Naive thymus-derived CD8-positive, alpha-beta T cell (primary cell): ENCODE data around the gene MSANTD1. TPM values are rescaled to one million over a fixed set of nuclear protein-coding genes. Genes with fewer than 3 reads are reported as not detected.

Experiments
- ATAC-seq, 2 donors: fragments of 150-1000 bp; cut with Tn5 transposase in 1 of 2; sonication (Bioruptor Pico), chemical (Tn5 transposase) in 1 of 2; 1 replicate in 1 of 2; 2 replicates in 1 of 2; pipeline ENCODE4 v1.10.0; 2021; ENCODE audit warnings: mild to moderate bottlenecking in 2 of 2, moderate library complexity in 2 of 2
- POLR2A ChIA-PET: fragments of 350-600 bp; sonication (Branson Sonifier 250); formaldehyde crosslinking; loops from one replicate; lab custom pipeline; 2021; ENCODE audit warnings: antibody characterized with exemption; lab: Charles Lee
- DNase-seq, 10 donors: peaks; one replicate each; pipeline versions ENCODE4 v3.0.0 to v3.0.0-alpha.2; 2020 to 2022
- H3K27ac Mint-ChIP-seq, 10 donors: one replicate each; pipeline ENCODE4 v1.8.0; 2020 to 2022; ENCODE audit warnings: mild to moderate bottlenecking in 10 of 10, mixed read lengths in 10 of 10, moderate library complexity in 4 of 10, inconsistent platforms in 1 of 10
- H3K27me3 Mint-ChIP-seq, 5 donors: one replicate each; pipeline ENCODE4 v1.8.0; 2021 to 2022; ENCODE audit warnings: mixed read lengths in 5 of 5
- H3K36me3 Mint-ChIP-seq, 3 donors: one replicate each; pipeline ENCODE4 v1.8.0; 2020 to 2022; ENCODE audit warnings: mixed read lengths in 3 of 3, mild to moderate bottlenecking in 2 of 3, inconsistent platforms in 1 of 3
- H3K4me1 Mint-ChIP-seq, 4 donors: one replicate each; pipeline ENCODE4 v1.8.0; 2021 to 2022; ENCODE audit warnings: mixed read lengths in 4 of 4
- H3K4me3 Mint-ChIP-seq, 10 donors: one replicate each; pipeline ENCODE4 v1.8.0; 2020 to 2022; ENCODE audit warnings: mild to moderate bottlenecking in 10 of 10, mixed read lengths in 10 of 10, moderate library complexity in 6 of 10, inconsistent platforms in 1 of 10
- H3K9me3 Mint-ChIP-seq, 9 donors: one replicate each; pipeline ENCODE4 v1.8.0; 2020 to 2022; ENCODE audit warnings: mixed read lengths in 9 of 9, mild to moderate bottlenecking in 3 of 9, inconsistent platforms in 1 of 9, moderate library complexity in 1 of 9
- polyA plus RNA-seq, 3 donors: library from polyadenylated mRNA; unstranded; fragments of 300-500 nt; fragmentation: Illumina TruSeq; gene quantifications; one replicate each; pipeline ENCODE4 v1.2.3, GENCODE V29; 2021
- total RNA-seq, 8 experiments: library from RNA in 2 of 8; stranded (reverse) in 2 of 8; gene quantifications; one replicate each; pipeline ENCODE4 v1.2.3 and lab custom pipeline; 2021 to 2026

MSANTD1 gene
- total and polyA plus RNA-seq, 5 experiments from 2014 or later = 0.18 to 2.1 (median 1.8) TPM; not detected in 2

- DNase-seq = no peak
- POLR2A ChIA-PET = no interaction called here
- H3K9me3 Mint-ChIP-seq = peaks cover 0 to 26% (median 9%) of the 10 kb centered on the region in 9 donors
- H3K27ac Mint-ChIP-seq = peak overlapping the region in 2 of 10 donors; percentile 9 to 32
- peaks cover 9 to 45% (median 16%) of the 10 kb centered on the region in 5 donors for H3K27me3 Mint-ChIP-seq
- peak overlapping the region in 1 of 10 donors; percentile 13 for H3K4me3 Mint-ChIP-seq
- H3K4me1 Mint-ChIP-seq = peaks cover 0 to 7% (median 5%) of the 10 kb centered on the region in 4 donors
- H3K36me3 Mint-ChIP-seq = peaks cover 0 to 9% (median 6%) of the 10 kb centered on the region in 3 donors
- peak in 1 of 2 donors; percentile 25 for ATAC-seq
Observed at GRCh38 chr4:3285558-3286334, 36.8 kb downstream of the MSANTD1 start.

GRCh38 chr4:3286335-3287175 lies 37.6 kb downstream of the MSANTD1 start:
- peaks cover 0 to 5% (median 5%) of the 10 kb centered on the region in 3 donors for H3K36me3 Mint-ChIP-seq
- POLR2A ChIA-PET = no interaction called here
- H3K9me3 Mint-ChIP-seq = peaks cover 0 to 17% (median 6%) of the 10 kb centered on the region in 9 donors
- H3K4me3 Mint-ChIP-seq = no peak overlapping the region
- ATAC-seq (no peak), DNase-seq (no peak)
- peak overlapping the region in 1 of 10 donors; percentile 1 for H3K27ac Mint-ChIP-seq
- H3K27me3 Mint-ChIP-seq = peaks cover 13 to 50% (median 17%) of the 10 kb centered on the region in 5 donors
- H3K4me1 Mint-ChIP-seq = peaks cover 2 to 10% (median 7%) of the 10 kb centered on the region in 4 donors

- Mint-ChIP-seq H3K27me3 (peaks cover 15 to 54% (median 21%) of the 10 kb centered on the region in 5 donors), H3K9me3 (peaks cover 0 to 9% (median 0%) of the 10 kb centered on the region in 9 donors), H3K4me1 (peaks cover 9 to 15% (median 11%) of the 10 kb centered on the region in 4 donors), H3K4me3 (peak overlapping the region in 1 of 10 donors; percentile 17), H3K36me3 (no peaks in the 10 kb centered on the region), H3K27ac (no peak overlapping the region)
- DNase-seq (no peak), ATAC-seq (no peak)
- POLR2A ChIA-PET = no interaction called here
Observed at GRCh38 chr4:3287271-3287971, 38.5 kb downstream of the MSANTD1 start.

- Mint-ChIP-seq H3K36me3 (no peaks in the 10 kb centered on the region), H3K4me3 (no peak overlapping the region), H3K4me1 (peaks cover 9 to 15% (median 11%) of the 10 kb centered on the region in 4 donors), H3K27ac (no peak overlapping the region), H3K27me3 (peaks cover 15 to 54% (median 18%) of the 10 kb centered on the region in 5 donors), H3K9me3 (peaks cover 0 to 2% (median 0%) of the 10 kb centered on the region in 9 donors)
- POLR2A ChIA-PET = no interaction called here
- ATAC-seq (no peak), DNase-seq (no peak)
Observed at GRCh38 chr4:3287972-3288570, 39.1 kb downstream of the MSANTD1 start.

- no peak overlapping the region for H3K27ac Mint-ChIP-seq
- H3K27me3 Mint-ChIP-seq = peaks cover 15 to 52% (median 18%) of the 10 kb centered on the region in 5 donors
- DNase-seq (no peak), ATAC-seq (no peak)
- H3K9me3 Mint-ChIP-seq = no peaks in the 10 kb centered on the region
- POLR2A ChIA-PET = no interaction called here
- H3K36me3 Mint-ChIP-seq = no peaks in the 10 kb centered on the region
- H3K4me1 Mint-ChIP-seq = peaks cover 12 to 17% (median 14%) of the 10 kb centered on the region in 4 donors
- H3K4me3 Mint-ChIP-seq = no peak overlapping the region
Observed at GRCh38 chr4:3288571-3289094, 39.7 kb downstream of the MSANTD1 start.

- H3K9me3 Mint-ChIP-seq = no peaks in the 10 kb centered on the region
- POLR2A ChIA-PET = no interaction called here
- H3K4me1 Mint-ChIP-seq = peaks cover 15 to 27% (median 24%) of the 10 kb centered on the region in 4 donors
- H3K27ac Mint-ChIP-seq = no peak overlapping the region
- peaks cover 13 to 45% (median 18%) of the 10 kb centered on the region in 5 donors for H3K27me3 Mint-ChIP-seq
- no peak for ATAC-seq
- no peak for DNase-seq
- H3K36me3 Mint-ChIP-seq = no peaks in the 10 kb centered on the region
- H3K4me3 Mint-ChIP-seq = peak overlapping the region in 6 of 10 donors; percentile 7 to 52 (median 20)
Observed at GRCh38 chr4:3290476-3290875, 41.5 kb downstream of the MSANTD1 start.

- DNase-seq (no peak), ATAC-seq (no peak)
- Mint-ChIP-seq H3K36me3 (no peaks in the 10 kb centered on the region), H3K4me3 (peak overlapping the region in 6 of 10 donors; percentile 7 to 52 (median 22)), H3K4me1 (peaks cover 15 to 27% (median 21%) of the 10 kb centered on the region in 4 donors), H3K27me3 (peaks cover 13 to 41% (median 18%) of the 10 kb centered on the region in 5 donors), H3K9me3 (no peaks in the 10 kb centered on the region), H3K27ac (no peak overlapping the region)
- POLR2A ChIA-PET = interaction anchor here (0.7 kb wide), 1 partner anchor 201 kb away, joined by 8 read pairs; no protein-coding TSS in a partner anchor
Observed at GRCh38 chr4:3290889-3291321, 41.9 kb downstream of the MSANTD1 start.

GRCh38 chr4:3291411-3291968 lies 42.5 kb downstream of the MSANTD1 start:
- H3K4me1 Mint-ChIP-seq = peaks cover 14 to 27% (median 18%) of the 10 kb centered on the region in 4 donors
- ATAC-seq (no peak), DNase-seq (no peak)
- peak overlapping the region; percentile 85 to 97 (median 90) for H3K4me3 Mint-ChIP-seq
- H3K27ac Mint-ChIP-seq = peak overlapping the region in 9 of 10 donors; percentile 33 to 85 (median 72)
- peaks cover 12 to 36% (median 18%) of the 10 kb centered on the region in 5 donors for H3K27me3 Mint-ChIP-seq
- no peaks in the 10 kb centered on the region for H3K36me3 Mint-ChIP-seq
- no peaks in the 10 kb centered on the region for H3K9me3 Mint-ChIP-seq
- POLR2A ChIA-PET = interaction anchor here (0.7 to 1.3 kb wide), 2 partner anchors 12 to 201 kb away, joined by 5 to 8 read pairs; no protein-coding TSS in a partner anchor

- POLR2A ChIA-PET = interaction anchor here (1.3 kb wide), 1 partner anchor 11 kb away, joined by 5 read pairs; no protein-coding TSS in a partner anchor
Observed at GRCh38 chr4:3291969-3292570, 43.1 kb downstream of the MSANTD1 start.

GRCh38 chr4:3292571-3293400 lies 43.8 kb downstream of the MSANTD1 start, which contains the start of gene RGS12:
TSS of gene RGS12 (plus strand) at chr4:3293021. CDS start at chr4:3316171, 23,150 bp downstream.
- peaks cover 8 to 27% (median 15%) of the 10 kb centered on the region in 5 donors for H3K27me3 Mint-ChIP-seq
- POLR2A ChIA-PET = interaction anchor here (1.3 kb wide), 1 partner anchor 10 kb away, joined by 5 read pairs; no protein-coding TSS in a partner anchor
- ATAC-seq (peak; percentile 82 to 84), DNase-seq (peak; percentile 55 to 85 (median 72))
- H3K27ac Mint-ChIP-seq = peak within 1 kb of the TSS in 9 of 10 donors; percentile 33 to 94 (median 74)
- peaks cover 0 to 4% (median 4%) of the 10 kb centered on the region in 3 donors for H3K36me3 Mint-ChIP-seq
- H3K4me1 Mint-ChIP-seq = peaks cover 14 to 35% (median 19%) of the 10 kb centered on the region in 4 donors
- peaks cover 0 to 8% (median 4%) of the 10 kb centered on the region in 9 donors for H3K9me3 Mint-ChIP-seq
- H3K4me3 Mint-ChIP-seq = peak within 1 kb of the TSS; percentile 85 to 97 (median 90)

More at GRCh38 chr4:3291969-3292570, 43.1 kb downstream of the MSANTD1 start:
- H3K27ac Mint-ChIP-seq = peak overlapping the region in 9 of 10 donors; percentile 33 to 85 (median 72)
- ATAC-seq = peak; percentile 3 to 32
- H3K4me3 Mint-ChIP-seq = peak overlapping the region; percentile 85 to 97 (median 90)
- DNase-seq = peak in 2 of 10 donors; percentile 18 to 23
- peaks cover 14 to 27% (median 18%) of the 10 kb centered on the region in 4 donors for H3K4me1 Mint-ChIP-seq
- H3K27me3 Mint-ChIP-seq = peaks cover 8 to 31% (median 12%) of the 10 kb centered on the region in 5 donors
- H3K36me3 Mint-ChIP-seq = no peaks in the 10 kb centered on the region
- H3K9me3 Mint-ChIP-seq = peaks cover 0 to under 1% (median 0%) of the 10 kb centered on the region in 9 donors
